H1 (cell line): ENCODE results near the gene SCGB1D2. TPM values are rescaled to one million over a fixed set of nuclear protein-coding genes. Genes with fewer than 3 reads are reported as not detected.

Experiments used
- JUND ChIP-seq: IDR thresholded peaks from 2 replicates; pipeline ENCODE4 v1.6.1; 2011; ENCODE audit warnings: mild to moderate bottlenecking, improper control_type of control experiment, low read length
- polyA plus RNA-seq, 7 experiments: library from polyadenylated mRNA; depleted of rRNA in 3 of 7; stranded (reverse) in 5 of 7; unstranded in 2 of 7; fragments of >200 nt in 5 of 7; fragments of 200-250 nt in 2 of 7; gene quantifications; 1 replicate in 5 of 7; 2 replicates in 1 of 7; 4 replicates in 1 of 7; pipeline versions ENCODE4 v1.2.1 to v1.2.3, GENCODE V29; 2011 to 2013; ENCODE audit warnings: missing spikeins in 2 of 7, mixed read lengths in 2 of 7
- total RNA-seq: library from RNA; stranded (reverse); fragmentation: NEBNext Ultra II Directional; extraction: Animal tissue kit (Norgen Biotek cat#: 25700); gene quantifications from 2 replicates; pipeline ENCODE4 v1.2.1, GENCODE V29; 2021

The SCGB1D2 gene
- total and polyA plus RNA-seq, 2 of the 8 experiments (the other 6 are each of a cell fraction or from before 2014, with no cell fraction given), result not detected

DNA sequence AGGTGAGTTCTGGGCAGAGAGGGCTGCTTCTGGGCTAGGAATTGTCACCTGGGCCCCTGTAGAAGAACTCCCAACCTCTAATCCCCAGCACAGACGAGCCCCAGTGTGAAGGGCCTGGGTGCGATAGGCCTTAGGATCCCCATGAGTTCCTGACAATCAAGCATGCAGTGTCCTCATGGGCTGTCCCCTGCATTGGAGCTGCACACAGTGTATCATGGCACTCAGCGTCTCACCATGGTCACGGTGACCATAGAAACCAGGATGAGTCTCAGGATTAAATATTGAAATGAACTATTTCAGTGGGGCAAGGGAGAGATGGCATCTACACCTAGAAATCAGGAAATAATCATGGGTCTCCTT, 33.3 kb upstream of the SCGB1D2 start (continued):
- no peak for TF ChIP-seq JUND
